HPDE6-E6E7 (cell line): ENCODE measurements around the gene PCDH15.
"Not testable (repeated sequence)": the region's sequence is repeated elsewhere in the genome, so short reads cannot be mapped to it uniquely, and the experiment has no call there.

Source experiments
- DNase-seq: peaks from one replicate; pipeline ENCODE4 v3.0.0; 2011; ENCODE audit warnings: missing footprints; ENCODE audit errors: extremely low spot score

PCDH15 gene

DNA sequence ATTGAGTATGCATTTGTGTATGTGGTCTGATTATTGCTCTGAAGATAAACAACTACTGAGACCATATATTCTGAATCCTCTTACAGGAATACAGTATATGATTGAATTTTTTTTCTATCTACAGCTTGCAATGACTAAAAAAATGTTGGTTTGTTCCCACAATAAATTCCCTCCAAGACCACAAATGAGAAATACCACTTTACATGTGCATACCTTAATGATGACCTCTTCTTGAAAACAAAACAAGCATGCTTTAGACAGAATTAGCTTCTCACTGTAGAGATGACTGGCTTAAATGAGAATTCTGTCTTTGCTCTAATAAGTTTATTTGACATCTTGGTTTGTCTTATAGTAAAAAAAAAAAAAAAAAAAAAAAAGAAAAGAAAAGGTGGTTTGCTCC, 241.5 kb downstream of the PCDH15 start:
- DNase-seq: no peak

DNA sequence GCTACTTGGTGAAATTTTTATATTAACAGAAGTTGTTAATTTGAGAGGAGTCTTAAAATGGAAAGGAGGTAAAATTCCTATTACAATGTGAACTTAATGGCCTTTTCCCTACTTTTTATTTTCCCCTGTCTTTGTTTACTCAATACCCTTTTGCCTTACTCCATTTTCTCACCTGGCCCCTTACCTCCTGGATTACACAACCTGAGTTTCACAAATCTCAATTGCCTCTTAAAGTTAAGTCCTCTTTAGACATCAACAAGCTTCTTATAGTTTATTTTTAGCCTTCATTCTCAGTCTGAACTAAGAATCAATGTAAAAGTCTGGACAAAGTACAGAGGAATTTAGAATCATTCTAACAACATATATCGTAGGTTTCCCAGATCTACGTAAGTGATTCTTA, 247.0 kb downstream of the PCDH15 start:
- no peak for DNase-seq

DNA sequence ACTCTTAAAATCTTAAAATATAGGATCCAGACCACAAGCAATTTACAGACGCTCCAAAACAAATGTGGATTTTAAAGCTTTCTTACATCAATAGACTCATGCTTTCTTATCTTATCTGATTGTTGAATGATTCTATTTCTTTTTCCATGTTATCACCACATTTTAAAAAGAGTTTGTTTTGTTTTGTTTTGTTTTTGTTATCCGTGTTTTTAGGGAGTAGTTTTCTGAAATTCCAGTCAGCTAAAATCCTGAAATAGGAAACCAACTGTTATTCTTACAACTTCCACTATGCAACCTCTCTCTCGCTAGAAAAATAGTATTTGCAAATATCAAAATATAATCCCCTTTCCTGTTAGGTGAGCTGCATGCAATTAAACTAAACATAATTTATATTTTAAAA, 251.0 kb downstream of the PCDH15 start:
- no peak for DNase-seq

DNA sequence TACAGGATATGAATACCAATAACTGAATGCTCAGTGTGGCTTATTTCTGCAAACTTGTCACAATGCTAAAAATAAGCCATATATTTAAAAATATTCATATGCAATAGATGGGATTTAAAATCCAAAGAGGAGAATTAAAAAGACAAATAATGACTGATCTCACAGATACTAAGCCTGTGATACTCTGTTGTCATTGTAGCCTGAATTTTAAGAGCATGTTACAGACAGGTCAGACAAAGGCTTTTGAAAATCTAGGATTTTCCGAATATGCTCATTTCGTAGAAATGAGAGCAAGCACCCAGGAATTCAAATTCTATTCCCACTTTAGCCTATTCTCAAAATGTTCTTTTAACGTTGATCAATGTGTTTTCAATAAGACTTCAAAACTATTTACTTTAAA, 269.7 kb downstream of the PCDH15 start:
- no peak for DNase-seq

DNA sequence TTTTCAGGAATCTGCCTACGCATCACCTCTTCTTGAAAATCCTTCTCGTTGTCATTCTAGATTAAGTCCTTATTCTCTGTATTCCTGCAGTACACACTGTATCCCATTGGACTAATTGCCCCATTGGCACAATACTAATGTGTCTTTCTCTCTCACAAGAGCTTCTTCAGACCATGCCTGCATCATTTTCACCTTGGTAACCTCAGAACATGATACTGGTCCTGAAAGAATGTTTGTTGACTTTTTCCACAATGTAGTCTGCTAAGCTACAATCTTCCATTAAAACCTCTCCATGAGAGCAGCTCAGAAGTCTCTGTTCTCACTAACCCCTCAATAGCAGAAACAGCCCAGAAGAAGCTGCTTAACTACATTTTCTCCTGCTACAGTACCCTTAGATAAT, 270.7 kb downstream of the PCDH15 start:
- DNase-seq: no peak

DNA sequence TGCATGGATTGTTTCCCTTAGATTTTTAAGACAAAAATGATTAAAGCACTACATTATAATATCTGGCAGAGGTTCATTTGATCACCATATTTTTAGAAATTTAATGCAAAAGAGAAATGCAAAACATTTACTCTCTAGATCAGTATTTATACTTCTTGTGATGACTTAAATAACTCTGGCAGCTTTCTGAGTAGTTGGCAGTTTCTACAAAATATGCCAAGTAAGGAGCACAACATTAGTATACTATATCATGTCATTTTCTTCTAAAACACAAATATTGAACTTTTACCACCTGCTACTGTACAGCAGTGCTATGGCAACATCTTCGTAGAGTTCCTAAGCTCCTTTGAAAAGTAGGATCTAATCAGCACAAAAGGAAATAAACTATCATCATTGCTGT, 275.2 kb downstream of the PCDH15 start:
- no peak for DNase-seq

DNA sequence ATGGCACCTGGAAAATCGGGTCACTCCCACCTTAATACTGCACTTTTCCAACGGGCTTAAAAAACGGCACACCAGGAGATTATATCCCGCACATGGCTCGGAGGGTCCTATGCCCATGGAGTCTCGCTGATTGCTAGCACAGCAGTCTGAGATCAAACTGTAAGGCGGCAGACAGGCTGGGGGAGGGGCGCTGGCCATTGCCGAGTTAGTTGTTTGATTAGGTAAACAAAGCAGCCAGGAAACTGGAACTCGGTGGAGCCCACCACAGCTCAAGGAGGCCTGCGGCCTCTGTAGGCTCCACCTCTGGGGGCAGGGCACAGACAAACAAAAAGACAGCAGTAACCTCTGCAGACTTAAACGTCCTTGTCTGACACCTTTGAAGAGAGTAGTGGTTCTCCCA, 285.8 kb downstream of the PCDH15 start:
- not testable (repeated sequence) for DNase-seq

DNA sequence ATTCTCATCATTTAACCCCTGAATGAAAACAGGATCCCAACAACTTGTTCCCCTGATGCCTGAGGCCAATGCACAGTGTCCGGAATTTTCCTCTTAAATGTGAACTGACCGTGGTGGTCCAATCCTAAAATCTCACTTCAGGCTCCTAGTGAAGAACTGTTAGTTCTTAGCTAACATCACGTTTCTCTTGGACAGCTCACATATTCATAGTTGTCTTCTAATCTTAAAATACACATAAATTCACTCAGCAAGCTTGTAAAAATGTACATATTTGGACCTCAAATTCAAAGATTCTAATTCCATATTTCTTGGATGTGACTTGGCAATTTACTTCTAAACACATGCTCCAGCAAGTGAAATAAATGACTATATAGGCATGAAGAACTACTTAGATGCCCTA, 297.2 kb downstream of the PCDH15 start:
- no peak for DNase-seq

DNA sequence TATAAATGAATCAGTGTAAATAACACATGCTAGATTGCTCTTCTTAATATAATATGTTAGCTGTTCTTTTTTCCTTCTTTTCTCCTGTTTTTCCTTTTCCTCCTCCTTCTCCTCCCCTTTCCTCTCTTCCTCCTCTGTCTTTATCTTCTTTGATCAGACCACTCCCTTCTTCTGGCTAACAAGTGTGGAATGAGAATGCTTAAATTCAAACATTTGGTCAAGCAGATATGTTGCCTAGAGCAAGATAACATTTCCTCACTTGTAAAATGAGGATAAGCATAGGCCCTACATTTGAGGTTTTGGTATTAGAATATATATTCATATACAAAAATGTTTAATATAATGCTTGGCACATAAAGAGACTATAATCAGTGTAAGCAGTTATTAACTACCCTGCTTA, 299.1 kb downstream of the PCDH15 start:
- DNase-seq: no peak

DNA sequence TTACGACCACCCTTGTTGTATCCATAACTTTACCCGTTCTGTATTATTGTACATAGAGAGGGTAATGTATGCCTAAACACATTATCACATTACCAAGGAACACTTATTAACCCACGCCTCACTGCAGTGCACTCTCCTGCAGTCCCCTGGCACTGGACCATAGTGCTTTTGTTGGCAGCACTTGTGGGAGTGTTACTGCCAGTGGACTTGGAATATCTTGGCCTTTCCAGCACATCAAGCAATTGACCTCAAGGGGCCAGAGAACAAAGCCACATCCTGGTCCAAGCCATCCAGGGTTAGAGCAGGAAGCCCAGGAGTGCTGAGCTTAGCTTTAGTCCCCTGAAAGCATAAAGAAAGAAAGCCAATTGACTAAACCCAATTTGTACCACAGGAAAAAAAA, 304.2 kb downstream of the PCDH15 start:
- DNase-seq: no peak

DNA sequence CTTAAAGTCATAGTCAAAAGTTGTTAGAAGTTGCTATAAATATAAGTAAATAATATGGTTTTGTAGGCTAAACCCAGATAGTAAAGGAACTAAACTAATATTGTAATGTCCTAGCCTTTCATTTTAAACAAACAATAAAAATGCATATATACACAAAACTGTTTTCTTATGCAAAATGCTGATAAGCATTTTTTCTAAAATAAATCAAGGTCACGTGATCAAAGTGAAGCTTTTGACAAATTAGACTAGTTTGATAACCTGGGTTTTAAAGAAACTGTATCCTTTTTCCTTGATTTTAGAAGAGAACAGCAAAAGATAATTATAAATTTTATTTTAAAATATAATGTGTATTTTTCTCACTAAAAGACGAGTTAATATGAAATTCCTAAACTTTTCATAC, 313.3 kb downstream of the PCDH15 start:
- no peak for DNase-seq

DNA sequence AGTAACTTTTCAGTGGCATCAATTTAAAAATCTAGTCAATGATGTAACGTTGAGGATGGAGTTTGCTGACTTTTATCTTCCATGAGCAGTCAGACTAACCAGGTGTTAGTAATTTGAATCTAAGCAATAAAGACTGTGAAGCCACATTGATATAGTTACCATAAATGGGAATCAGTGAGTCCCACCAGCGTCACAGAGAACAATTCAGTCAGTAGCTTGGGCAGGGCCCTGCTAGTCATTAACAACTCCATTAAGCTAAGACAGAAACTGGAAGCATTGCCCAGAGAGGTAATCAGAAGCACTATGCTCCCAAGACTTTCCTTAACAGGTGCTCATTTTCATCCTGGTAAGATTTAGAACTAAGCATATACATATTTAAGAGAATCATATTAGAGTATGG, 315.1 kb downstream of the PCDH15 start:
- no peak for DNase-seq

DNA sequence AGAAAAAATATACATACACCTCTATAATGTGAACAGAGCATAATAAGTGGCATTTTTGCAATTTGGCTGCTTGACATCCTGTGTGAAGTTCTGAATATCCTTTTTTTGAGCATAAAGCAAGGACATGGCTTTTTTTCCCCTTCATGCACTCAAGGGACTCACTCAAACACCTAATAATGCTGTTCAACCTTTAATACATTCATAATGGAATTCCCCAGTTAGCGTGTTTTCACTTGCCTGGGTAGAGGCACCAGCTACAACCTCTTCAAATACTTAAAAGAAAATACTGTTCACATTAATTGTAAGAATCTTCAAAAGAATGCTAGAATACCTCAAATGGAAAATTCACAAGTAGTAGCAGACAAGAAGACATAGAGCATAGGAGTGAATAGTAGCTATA, 316.8 kb downstream of the PCDH15 start:
- DNase-seq: no peak

DNA sequence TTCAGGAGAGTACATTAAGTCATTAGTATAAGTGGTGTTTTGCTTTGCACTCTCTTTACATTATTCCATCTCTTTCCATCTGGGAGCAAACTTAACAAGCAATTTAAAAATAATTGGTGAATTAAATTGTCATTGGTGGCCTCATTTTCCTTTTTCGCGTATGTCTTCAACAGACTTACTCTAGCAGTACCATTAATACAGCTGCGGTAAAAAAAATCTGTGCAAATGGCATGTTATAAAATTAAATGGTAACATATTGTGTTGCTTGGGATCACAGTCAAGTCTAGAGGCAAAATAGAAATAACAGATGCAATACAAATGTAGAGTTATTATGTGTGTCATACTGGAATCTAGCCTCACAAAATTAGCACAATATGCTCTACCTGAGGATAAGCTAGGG, 322.4 kb downstream of the PCDH15 start:
- DNase-seq: no peak

DNA sequence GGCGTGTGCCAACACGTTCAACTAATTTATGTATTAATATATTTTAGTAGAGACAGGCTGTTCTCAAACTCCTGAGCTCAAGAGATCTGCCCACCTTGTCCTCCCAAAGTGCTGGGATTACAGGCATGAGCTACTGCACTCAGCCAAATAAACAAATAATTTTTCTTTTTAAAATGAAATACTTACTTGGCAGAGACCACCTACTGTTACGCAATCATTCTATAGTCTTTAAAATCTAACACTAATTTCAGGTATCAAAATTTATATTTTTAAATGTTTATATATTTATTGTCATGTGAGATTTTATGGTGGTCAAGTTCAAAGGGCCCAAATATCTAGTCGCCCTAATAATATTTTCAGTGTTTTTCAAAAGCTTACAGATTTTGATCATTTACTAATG, 323.3 kb downstream of the PCDH15 start:
- DNase-seq: no peak

DNA sequence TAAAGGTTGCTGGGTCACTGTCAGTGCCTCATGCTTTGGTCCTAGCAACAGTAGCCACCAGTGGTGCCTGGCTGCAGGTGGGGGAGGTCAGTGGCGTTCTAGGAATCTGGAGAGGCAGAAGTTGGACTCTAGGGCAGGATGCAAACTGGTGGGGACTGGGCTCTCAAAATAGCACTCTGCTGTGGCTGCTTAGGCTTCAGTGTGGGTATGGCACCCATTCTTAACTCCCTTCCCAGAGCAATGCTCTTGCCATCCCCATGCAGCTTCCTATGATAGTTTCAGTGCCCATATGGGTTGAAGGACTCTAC, 330.8 kb downstream of the PCDH15 start:
- DNase-seq: no peak

DNA sequence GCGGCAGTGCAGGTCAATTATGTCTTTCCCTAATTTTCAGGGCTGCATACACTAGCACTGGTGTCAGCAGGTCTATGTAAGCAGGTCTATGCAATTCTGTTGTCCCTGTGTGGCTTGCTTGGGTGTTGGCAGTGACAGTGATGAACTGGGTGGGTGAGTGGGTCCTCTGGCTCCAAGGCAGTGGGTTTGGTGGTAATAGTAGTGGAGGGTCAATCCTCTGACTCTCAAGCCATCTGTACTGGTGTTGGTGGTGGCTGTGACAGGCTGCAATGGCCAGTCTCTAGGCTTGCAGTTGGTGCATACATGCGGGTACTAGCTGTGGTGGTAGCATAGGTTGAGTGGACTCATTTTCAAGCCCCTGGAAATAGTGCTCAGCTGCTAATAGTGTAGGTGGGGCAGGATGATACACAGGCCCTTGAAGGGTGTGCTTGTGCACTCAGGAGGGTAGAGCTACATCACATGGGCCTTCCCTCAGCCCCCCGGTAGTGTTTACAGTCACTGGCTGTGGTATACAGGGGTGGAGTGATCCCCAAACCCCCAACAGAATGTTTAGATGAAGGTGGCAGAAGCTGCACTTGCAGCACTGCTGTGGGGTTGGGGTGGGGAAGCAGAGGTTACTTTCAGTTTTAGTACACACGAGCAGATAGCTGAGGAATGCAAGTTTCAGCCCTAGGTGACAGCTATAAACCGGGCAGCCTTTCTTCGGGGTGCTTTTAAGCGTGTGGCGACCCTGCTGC, 331.3 kb downstream of the PCDH15 start:
- DNase-seq: peak; percentile 11

DNA sequence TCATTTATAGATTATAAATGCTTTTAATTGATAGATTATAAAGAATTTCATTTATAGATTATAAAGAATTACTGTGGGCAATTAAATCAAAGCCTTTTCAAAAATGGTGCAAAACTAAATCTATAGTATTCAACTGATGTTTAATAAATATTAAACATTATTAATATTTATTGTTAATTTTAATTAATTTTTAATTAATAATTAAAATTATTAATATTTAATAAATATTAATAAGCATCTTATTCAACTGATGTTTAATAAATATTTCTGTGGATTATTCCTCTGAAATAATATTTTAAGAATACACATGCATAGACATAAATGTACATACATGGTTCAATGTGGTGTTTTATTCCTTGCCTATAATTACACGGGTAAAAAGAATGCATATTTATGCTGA, 346.8 kb downstream of the PCDH15 start:
- DNase-seq: no peak

DNA sequence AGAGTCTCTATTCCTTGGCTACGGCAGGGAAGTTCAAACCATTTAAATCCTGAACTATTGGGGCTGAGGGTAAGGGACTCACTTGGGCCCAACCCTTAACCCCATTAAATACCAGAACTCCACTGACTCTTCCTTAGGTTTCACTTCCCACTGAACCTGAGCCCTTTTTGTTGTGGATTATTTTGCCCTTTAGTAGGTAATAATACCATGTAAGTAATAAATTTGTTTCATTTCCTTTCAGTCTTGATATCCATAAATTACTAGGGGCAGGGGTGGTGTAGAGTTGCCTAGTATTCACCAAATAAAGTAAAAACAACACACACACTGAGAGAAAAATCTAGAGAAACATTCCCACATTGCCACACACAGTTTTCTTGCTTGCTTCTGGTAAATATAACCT, 352.0 kb downstream of the PCDH15 start:
- no peak for DNase-seq

DNA sequence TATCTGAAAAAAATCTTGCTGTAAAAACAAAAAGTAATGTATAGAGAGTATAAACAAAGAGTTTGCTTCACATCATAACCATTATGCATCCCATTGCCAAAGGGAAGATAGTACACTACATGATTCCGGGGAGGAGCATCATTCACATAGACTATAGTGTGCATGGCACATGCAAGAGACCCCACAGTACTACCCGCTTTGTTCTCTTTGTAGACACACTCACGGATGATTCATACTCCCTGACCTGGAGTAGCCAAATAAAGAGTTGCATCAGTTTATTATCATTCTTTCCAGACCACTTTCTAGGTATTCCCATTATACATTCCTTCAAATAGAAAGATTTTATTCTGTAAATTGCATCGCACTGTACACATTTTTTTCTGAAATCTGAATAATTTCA, 356.9 kb downstream of the PCDH15 start:
- DNase-seq: no peak

DNA sequence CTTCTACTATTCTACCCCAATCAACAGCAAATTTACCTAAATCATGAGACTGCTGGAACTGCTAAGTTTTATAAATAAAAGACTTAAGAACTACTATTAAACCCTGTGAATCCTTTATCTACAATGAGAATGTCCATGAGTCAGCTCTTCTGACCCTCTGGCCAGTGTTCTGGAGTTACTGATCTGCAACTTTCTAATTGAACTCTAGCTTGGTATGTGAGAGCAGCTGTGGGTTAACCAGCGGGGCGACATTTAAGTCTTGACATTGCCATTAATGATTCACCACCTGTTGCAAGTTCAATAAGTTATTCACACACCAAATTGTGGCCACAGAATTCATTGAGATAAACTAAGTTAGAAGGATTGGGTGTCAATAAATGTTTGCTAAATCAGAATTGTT, 359.8 kb downstream of the PCDH15 start:
- no peak for DNase-seq

DNA sequence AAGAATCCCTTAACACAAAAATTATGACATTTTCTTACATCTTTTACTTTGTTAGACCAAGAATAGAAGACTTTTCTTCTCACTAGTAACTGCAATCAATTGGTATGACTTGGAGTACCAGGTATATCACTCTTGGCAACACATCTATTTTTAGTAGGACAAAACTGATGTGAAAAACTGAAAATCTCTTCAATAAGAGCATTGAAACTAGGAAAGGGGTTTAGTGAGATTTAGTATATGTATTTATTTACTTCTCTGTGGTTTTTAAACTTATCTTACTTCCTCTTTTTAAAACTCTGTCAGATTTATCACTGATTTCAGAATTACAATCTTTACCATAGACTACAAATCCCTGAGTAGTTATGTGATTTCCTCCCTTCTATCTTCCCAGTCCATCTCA, 366.2 kb downstream of the PCDH15 start:
- DNase-seq: no peak

DNA sequence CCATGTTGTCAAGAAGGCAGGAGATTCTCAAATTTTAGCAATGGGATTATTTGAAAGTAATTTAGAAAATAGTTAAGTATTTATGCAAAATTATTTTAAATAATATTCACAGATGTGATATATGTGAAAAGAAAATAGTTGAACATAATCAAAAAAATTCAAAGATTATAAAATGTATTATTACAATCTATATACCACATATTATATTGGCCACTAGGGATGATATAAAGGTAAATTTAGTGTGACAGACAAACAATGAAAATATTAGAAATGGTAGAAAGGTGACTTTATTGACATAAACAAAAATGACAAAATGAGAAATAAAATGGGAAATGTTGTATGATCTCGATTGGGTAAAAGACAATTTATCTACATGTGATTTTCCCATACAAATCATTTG, 385.5 kb downstream of the PCDH15 start:
- DNase-seq: no peak

DNA sequence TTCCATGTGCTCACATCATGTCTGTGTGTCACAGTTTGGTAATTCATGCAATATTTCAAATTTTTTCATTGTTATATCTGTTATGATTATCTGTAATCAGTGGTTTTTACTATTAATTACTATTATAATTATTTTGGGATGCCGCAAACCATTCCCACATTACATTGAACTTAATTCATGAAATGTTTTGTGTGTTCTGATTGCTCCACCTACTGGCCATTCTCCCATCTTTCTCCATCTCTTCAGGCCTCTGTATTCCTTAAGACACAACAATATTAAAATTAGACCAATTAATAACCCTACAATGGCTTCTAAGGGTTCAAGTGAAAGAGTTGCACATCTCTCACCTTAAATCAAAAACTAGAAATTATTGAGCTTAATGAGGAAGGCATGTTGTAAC, 398.5 kb downstream of the PCDH15 start:
- DNase-seq: no peak

DNA sequence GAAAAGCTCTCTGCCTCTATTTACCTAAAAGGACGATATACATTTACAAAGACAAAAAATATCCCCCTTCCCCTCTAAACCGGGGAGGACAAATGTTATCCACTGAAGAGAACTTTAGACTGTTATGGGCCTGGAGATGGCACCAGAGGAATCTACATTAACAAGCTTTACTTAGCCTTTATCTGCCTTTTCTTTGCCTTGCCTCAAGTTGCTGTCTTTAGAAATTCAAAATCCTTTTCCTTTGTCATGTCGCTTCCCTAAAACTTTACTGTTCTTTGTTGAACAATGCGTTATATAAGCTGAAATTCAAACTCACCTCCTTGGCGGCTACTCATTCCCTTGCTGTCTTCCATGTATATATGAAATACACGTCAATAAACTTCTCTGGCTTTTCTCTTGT, 405.0 kb downstream of the PCDH15 start:
- DNase-seq: no peak
